ENCODE results near the gene GREM2.

The GREM2 gene

GRCh38 chr1:240598216-240599001, 13.5 kb downstream of the GREM2 start:
- H3K27me3 ChIP-seq (replicated peaks; ENCODE audit: insufficient read depth, low read length), result no peaks in the 10 kb centered on the region
- no peaks in the 10 kb centered on the region for H3K9me2 ChIP-seq (replicated peaks; ENCODE audit: insufficient read depth, low read length)
- H3K9ac ChIP-seq (ENCODE audit: low read length), result no peak overlapping the region
- H3K4me2 ChIP-seq (ENCODE audit: low read depth, low read length), result no peak overlapping the region
- no peaks in the 10 kb centered on the region for H3K79me2 ChIP-seq (ENCODE audit: low read length)
- H3K9me3 ChIP-seq (replicated peaks; ENCODE audit: insufficient read depth, low read length), result no peaks in the 10 kb centered on the region
- TF ChIP-seq EZH2 (optimal IDR thresholded peaks at IDR 0.05; ENCODE audit: low read depth, low read length) (no peak), EZH2phosphoT487 (IDR thresholded peaks at IDR 0.05; ENCODE audit: low read length) (no peak)
- TF ChIP-seq, protein P1, sequence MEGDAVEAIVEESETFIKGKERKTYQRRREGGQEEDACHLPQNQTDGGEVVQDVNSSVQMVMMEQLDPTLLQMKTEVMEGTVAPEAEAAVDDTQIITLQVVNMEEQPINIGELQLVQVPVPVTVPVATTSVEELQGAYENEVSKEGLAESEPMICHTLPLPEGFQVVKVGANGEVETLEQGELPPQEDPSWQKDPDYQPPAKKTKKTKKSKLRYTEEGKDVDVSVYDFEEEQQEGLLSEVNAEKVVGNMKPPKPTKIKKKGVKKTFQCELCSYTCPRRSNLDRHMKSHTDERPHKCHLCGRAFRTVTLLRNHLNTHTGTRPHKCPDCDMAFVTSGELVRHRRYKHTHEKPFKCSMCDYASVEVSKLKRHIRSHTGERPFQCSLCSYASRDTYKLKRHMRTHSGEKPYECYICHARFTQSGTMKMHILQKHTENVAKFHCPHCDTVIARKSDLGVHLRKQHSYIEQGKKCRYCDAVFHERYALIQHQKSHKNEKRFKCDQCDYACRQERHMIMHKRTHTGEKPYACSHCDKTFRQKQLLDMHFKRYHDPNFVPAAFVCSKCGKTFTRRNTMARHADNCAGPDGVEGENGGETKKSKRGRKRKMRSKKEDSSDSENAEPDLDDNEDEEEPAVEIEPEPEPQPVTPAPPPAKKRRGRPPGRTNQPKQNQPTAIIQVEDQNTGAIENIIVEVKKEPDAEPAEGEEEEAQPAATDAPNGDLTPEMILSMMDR (IDR thresholded peaks at IDR 0.05; ENCODE audit: low read length), result no peak
- H3F3A ChIP-seq (ENCODE audit: insufficient read depth, low read length), result no peaks in the 10 kb centered on the region
- H3K27ac ChIP-seq (ENCODE audit: low read length), result no peak overlapping the region
- no peaks in the 10 kb centered on the region for H3K4me1 ChIP-seq (ENCODE audit: low read length)
- no peak for DNase-seq
- no peak overlapping the region for H3K4me3 ChIP-seq (ENCODE audit: low read length)
- no peaks in the 10 kb centered on the region for H3K36me3 ChIP-seq (replicated peaks; ENCODE audit: insufficient read depth, low read length)
- H2AFZ ChIP-seq (ENCODE audit: low read length), result no peak overlapping the region
- H4K20me1 ChIP-seq (ENCODE audit: insufficient read depth, low read length), result no peaks in the 10 kb centered on the region

DNA sequence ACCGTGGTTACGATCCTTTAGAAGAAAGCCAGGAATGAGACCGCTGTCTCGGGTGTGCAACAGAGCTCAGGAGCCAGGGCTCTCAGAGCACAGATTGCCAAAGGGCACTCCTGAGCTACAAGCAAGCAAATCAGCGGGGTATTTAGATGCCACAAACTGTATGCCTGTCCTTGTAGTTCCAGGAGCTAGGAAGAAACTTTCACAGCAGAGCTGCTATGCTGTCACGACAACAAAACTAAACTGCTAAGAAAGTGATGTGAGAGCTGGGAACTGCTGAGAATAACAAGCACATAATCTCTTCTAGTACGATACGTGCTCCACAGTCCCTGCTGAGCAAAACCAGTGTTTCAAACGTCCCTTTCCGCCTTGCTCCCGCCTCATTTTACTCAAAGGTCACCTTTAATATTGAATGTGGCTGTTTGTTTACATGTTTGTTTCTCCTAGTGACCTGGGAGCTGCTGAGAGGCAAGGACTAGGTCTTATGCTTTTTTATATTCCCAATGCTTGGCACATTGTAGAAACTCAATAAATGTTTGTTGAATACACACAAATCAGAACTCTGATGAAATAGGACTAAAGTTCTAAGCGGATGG, 14.7 kb downstream of the GREM2 start:
- Histone ChIP-seq H3K27ac (ENCODE audit: low read length) (no peak overlapping the region), H3K9me3 (replicated peaks; ENCODE audit: insufficient read depth, low read length) (no peaks in the 10 kb centered on the region), H3K79me2 (ENCODE audit: low read length) (no peaks in the 10 kb centered on the region), H3K27me3 (replicated peaks; ENCODE audit: insufficient read depth, low read length) (no peaks in the 10 kb centered on the region), H3K4me2 (ENCODE audit: low read depth, low read length) (no peak overlapping the region), H3K4me1 (ENCODE audit: low read length) (no peaks in the 10 kb centered on the region), H3K9ac (ENCODE audit: low read length) (no peak overlapping the region), H3K4me3 (ENCODE audit: low read length) (no peak overlapping the region), H3K36me3 (replicated peaks; ENCODE audit: insufficient read depth, low read length) (no peaks in the 10 kb centered on the region), H4K20me1 (ENCODE audit: insufficient read depth, low read length) (no peaks in the 10 kb centered on the region), H3K9me2 (replicated peaks; ENCODE audit: insufficient read depth, low read length) (no peaks in the 10 kb centered on the region), H3F3A (ENCODE audit: insufficient read depth, low read length) (no peaks in the 10 kb centered on the region), H2AFZ (ENCODE audit: low read length) (no peak overlapping the region)
- no peak for DNase-seq
- TF ChIP-seq EZH2phosphoT487 (IDR thresholded peaks at IDR 0.05; ENCODE audit: low read length), result no peak
- TF ChIP-seq EZH2 (optimal IDR thresholded peaks at IDR 0.05; ENCODE audit: low read depth, low read length), result no peak
- TF ChIP-seq, protein P1 (IDR thresholded peaks at IDR 0.05; ENCODE audit: low read length), result no peak

DNA sequence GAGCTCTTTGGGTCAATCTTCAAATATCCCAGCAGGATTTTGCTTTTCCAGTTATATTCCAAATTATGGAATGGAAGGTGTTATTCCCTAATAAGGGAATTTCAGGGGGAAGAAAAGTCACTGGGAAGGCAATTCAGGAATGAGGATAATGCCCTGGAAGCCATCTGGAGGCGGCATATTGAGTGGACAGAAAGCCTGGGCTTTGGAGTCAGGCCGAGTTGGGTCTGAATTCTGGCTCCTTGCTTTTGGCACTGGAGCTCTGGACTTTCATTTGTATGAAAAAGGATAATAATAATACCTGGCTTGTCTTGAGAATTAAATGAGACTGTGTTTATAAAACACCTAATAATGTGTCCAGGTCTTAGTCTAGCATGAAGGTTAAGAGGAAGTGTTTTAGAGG, 16.5 kb downstream of the GREM2 start:
- no peak overlapping the region for H3K9ac ChIP-seq (ENCODE audit: low read length)
- H3K36me3 ChIP-seq (replicated peaks; ENCODE audit: insufficient read depth, low read length), result no peaks in the 10 kb centered on the region
- no peak overlapping the region for H2AFZ ChIP-seq (ENCODE audit: low read length)
- H3K79me2 ChIP-seq (ENCODE audit: low read length), result no peaks in the 10 kb centered on the region
- TF ChIP-seq, protein P1 (IDR thresholded peaks at IDR 0.05; ENCODE audit: low read length), result no peak
- no peak for TF ChIP-seq EZH2 (optimal IDR thresholded peaks at IDR 0.05; ENCODE audit: low read depth, low read length)
- no peak for TF ChIP-seq EZH2phosphoT487 (IDR thresholded peaks at IDR 0.05; ENCODE audit: low read length)
- DNase-seq, result no peak
- no peaks in the 10 kb centered on the region for H3K4me1 ChIP-seq (ENCODE audit: low read length)
- no peaks in the 10 kb centered on the region for H4K20me1 ChIP-seq (ENCODE audit: insufficient read depth, low read length)
- no peak overlapping the region for H3K4me2 ChIP-seq (ENCODE audit: low read depth, low read length)
- H3K27me3 ChIP-seq (replicated peaks; ENCODE audit: insufficient read depth, low read length), result no peaks in the 10 kb centered on the region
- no peaks in the 10 kb centered on the region for H3F3A ChIP-seq (ENCODE audit: insufficient read depth, low read length)
- H3K27ac ChIP-seq (ENCODE audit: low read length), result no peak overlapping the region
- no peaks in the 10 kb centered on the region for H3K9me2 ChIP-seq (replicated peaks; ENCODE audit: insufficient read depth, low read length)
- H3K9me3 ChIP-seq (replicated peaks; ENCODE audit: insufficient read depth, low read length), result no peaks in the 10 kb centered on the region
- no peak overlapping the region for H3K4me3 ChIP-seq (ENCODE audit: low read length)

Data from MM.1S (cell line).